IMR-90 (cell line): ENCODE measurements around the gene HECTD2. TPM values are rescaled to one million over a fixed set of nuclear protein-coding genes. Genes with fewer than 3 reads are reported as not detected.

ENCODE experiments used
- ATAC-seq: fragments of 200-7000 bp; cut with Tn5 transposase; 2 replicates; pipeline ENCODE4 v1.9.1; 2020; ENCODE audit warnings: low read depth, mild to moderate bottlenecking, moderate library complexity
- BruUV-seq: library from RNA; stranded (reverse); fragments of 400-500 nt; replicated peaks from 2 replicates; lab custom pipeline; 2021; lab: Mats Ljungman, UMichigan
- CTCF ChIA-PET: fragments of 300-600 bp; formaldehyde crosslinking; extraction: SDS; loops from one replicate; lab custom pipeline; 2021; ENCODE audit warnings: antibody characterized with exemption; lab: Yijun Ruan, JAX
- POLR2A ChIA-PET: fragments of 300-600 bp; sonication (Branson Sonifier 250); formaldehyde crosslinking; loops from one replicate; lab custom pipeline; 2022; ENCODE audit warnings: antibody characterized with exemption; ENCODE audit not compliant: unreplicated experiment; lab: Charles Lee
- DNase-seq: peaks from one replicate; pipeline ENCODE4 v3.0.0; 2013
- H2AFZ ChIP-seq: replicated peaks from 2 replicates; pipeline ENCODE3; 2013; ENCODE audit warnings: low read length, mild to moderate bottlenecking; ENCODE audit not compliant: poor library complexity
- H2AK5ac ChIP-seq: 2 replicates; pipeline ENCODE4 v1.6.1; 2013; ENCODE audit warnings: low read depth, low read length, inconsistent platforms
- H2AK9ac ChIP-seq: replicated peaks from 2 replicates; pipeline ENCODE3; 2013; ENCODE audit warnings: mild to moderate bottlenecking, low read depth, low read length, moderate library complexity; ENCODE audit not compliant: poor library complexity
- H2BK120ac ChIP-seq: 2 replicates; pipeline ENCODE4 v1.6.1; 2013; ENCODE audit warnings: low read depth, low read length, inconsistent platforms
- H2BK15ac ChIP-seq: 3 replicates; pipeline ENCODE4 v1.6.1; 2013; ENCODE audit warnings: low read depth, low read length, inconsistent platforms
- H2BK20ac ChIP-seq: 2 replicates; pipeline ENCODE4 v1.6.1; 2013; ENCODE audit warnings: low read depth, mild to moderate bottlenecking, inconsistent platforms, low read length, moderate library complexity
- H2BK5ac ChIP-seq: 2 replicates; pipeline ENCODE4 v1.6.1; 2013; ENCODE audit warnings: mild to moderate bottlenecking, low read depth, low read length, inconsistent platforms; ENCODE audit not compliant: poor library complexity, severe bottlenecking
- H3K14ac ChIP-seq: replicated peaks from 2 replicates; pipeline ENCODE4 v1.6.1; 2013; ENCODE audit warnings: low read depth, low read length, inconsistent platforms
- H3K18ac ChIP-seq: 2 replicates; pipeline ENCODE4 v1.6.1; 2013; ENCODE audit warnings: low read depth, low read length, control low read depth
- H3K23ac ChIP-seq: 2 replicates; pipeline ENCODE4 v1.6.1; 2013; ENCODE audit warnings: low read depth, low read length, inconsistent platforms
- H3K27ac ChIP-seq: 2 replicates; pipeline ENCODE4 v1.5.1; 2013; ENCODE audit warnings: mild to moderate bottlenecking, control low read depth, low read length; ENCODE audit not compliant: insufficient read depth
- H3K27me3 ChIP-seq: 2 replicates; pipeline ENCODE4 v1.6.1; 2013; ENCODE audit warnings: low read length; ENCODE audit not compliant: control insufficient read depth, insufficient read depth
- H3K36me3 ChIP-seq: 2 replicates; pipeline ENCODE4 v1.6.1; 2013; ENCODE audit warnings: low read length, mixed read lengths; ENCODE audit not compliant: control insufficient read depth, insufficient read depth
- H3K4ac ChIP-seq: 2 replicates; pipeline ENCODE4 v1.6.1; 2013; ENCODE audit warnings: low read depth, low read length, inconsistent platforms
- H3K4me1 ChIP-seq: 2 replicates; pipeline ENCODE4 v1.6.1; 2013; ENCODE audit warnings: low read length, mixed read lengths; ENCODE audit not compliant: control insufficient read depth, insufficient read depth
- H3K4me2 ChIP-seq: 2 replicates; pipeline ENCODE4 v1.6.1; 2013; ENCODE audit warnings: low read depth, mild to moderate bottlenecking, control low read depth, low read length, moderate library complexity
- H3K4me3 ChIP-seq: 2 replicates; pipeline ENCODE4 v1.5.1; 2013; ENCODE audit warnings: low read depth, mild to moderate bottlenecking, control low read depth, low read length, moderate library complexity; ENCODE audit not compliant: insufficient read depth
- H3K56ac ChIP-seq: 2 replicates; pipeline ENCODE4 v1.6.1; 2013; ENCODE audit warnings: low read length, inconsistent platforms; ENCODE audit not compliant: insufficient read depth; ENCODE audit errors: extremely low read depth
- H3K79me1 ChIP-seq, 2 experiments: 2 replicates each; pipeline ENCODE4 v1.6.1; 2013; ENCODE audit warnings: low read length in 2 of 2, inconsistent platforms in 1 of 2, low read depth in 1 of 2
- H3K9ac ChIP-seq: 2 replicates; pipeline ENCODE4 v1.6.1; 2013; ENCODE audit warnings: low read depth, low read length, control low read depth
- H3K9me1 ChIP-seq: 2 replicates; pipeline ENCODE4 v1.6.1; 2013; ENCODE audit warnings: low read length, inconsistent platforms; ENCODE audit not compliant: insufficient read depth
- H3K9me3 ChIP-seq: 2 replicates; pipeline ENCODE4 v1.6.1; 2013; ENCODE audit warnings: low read length; ENCODE audit not compliant: control insufficient read depth, insufficient read depth
- H4K20me1 ChIP-seq: 2 replicates; pipeline ENCODE4 v1.6.1; 2013; ENCODE audit warnings: low read length, inconsistent platforms; ENCODE audit not compliant: insufficient read depth
- H4K5ac ChIP-seq: 2 replicates; pipeline ENCODE4 v1.6.1; 2013; ENCODE audit warnings: mild to moderate bottlenecking, low read depth, low read length, control low read depth
- H4K8ac ChIP-seq, 2 experiments: 2 replicates each; pipeline ENCODE4 v1.6.1; 2013; ENCODE audit warnings: low read depth in 2 of 2, low read length in 2 of 2, control low read depth in 1 of 2, inconsistent platforms in 1 of 2
- H4K91ac ChIP-seq: 2 replicates; pipeline ENCODE4 v1.6.1; 2013; ENCODE audit warnings: low read depth, low read length, inconsistent platforms; ENCODE audit not compliant: insufficient read depth
- BHLHE40 ChIP-seq: fragments of 150-350 bp; IDR thresholded peaks from 2 replicates; pipeline ENCODE4 v1.6.1; 2016; ENCODE audit warnings: mild to moderate bottlenecking, low read depth, low read length
- CEBPB ChIP-seq: IDR thresholded peaks from 2 replicates; pipeline ENCODE4 v1.6.1; 2012; ENCODE audit warnings: low read depth, low read length, improper control_type of control experiment
- CHD1 ChIP-seq: IDR thresholded peaks from 2 replicates; pipeline ENCODE4 v1.6.1; 2012; ENCODE audit warnings: low read depth, low read length, improper control_type of control experiment
- CTCF ChIP-seq: conservative IDR thresholded peaks from 2 replicates; pipeline ENCODE4 v1.5.1; 2012; ENCODE audit warnings: mild to moderate bottlenecking, low read depth, low read length, improper control_type of control experiment
- ELK1 ChIP-seq: fragments of 150-350 bp; IDR thresholded peaks from 2 replicates; pipeline ENCODE4 v1.6.1; 2016; ENCODE audit warnings: low read depth, mild to moderate bottlenecking, low read length, moderate library complexity, borderline replicate concordance
- FOS ChIP-seq: fragments of 150-350 bp; IDR thresholded peaks from 2 replicates; pipeline ENCODE4 v1.6.1; 2016; ENCODE audit warnings: low read depth, low read length
- MAFK ChIP-seq: IDR thresholded peaks from 2 replicates; pipeline ENCODE4 v1.6.1; 2012; ENCODE audit warnings: low read depth, low read length, improper control_type of control experiment
- MAZ ChIP-seq: IDR thresholded peaks from 2 replicates; pipeline ENCODE4 v1.6.1; 2012; ENCODE audit warnings: low read depth, mild to moderate bottlenecking, low read length, improper control_type of control experiment, moderate library complexity, borderline replicate concordance
- MXI1 ChIP-seq: IDR thresholded peaks from 2 replicates; pipeline ENCODE4 v1.6.1; 2012; ENCODE audit warnings: low read depth, mild to moderate bottlenecking, low read length, moderate library complexity, borderline replicate concordance
- NFE2L2 ChIP-seq: fragments of 150-350 bp; IDR thresholded peaks from 2 replicates; pipeline ENCODE4 v1.6.1; 2016; ENCODE audit warnings: low read depth, mild to moderate bottlenecking, low read length
- POLR2A ChIP-seq: IDR thresholded peaks from 2 replicates; pipeline ENCODE4 v1.6.1; 2012; ENCODE audit warnings: mild to moderate bottlenecking, low read depth, low read length
- RAD21 ChIP-seq: IDR thresholded peaks from 2 replicates; pipeline ENCODE4 v1.6.1; 2012; ENCODE audit warnings: low read length, improper control_type of control experiment
- RCOR1 ChIP-seq: IDR thresholded peaks from 2 replicates; pipeline ENCODE4 v1.6.1; 2012; ENCODE audit warnings: mild to moderate bottlenecking, low read length, improper control_type of control experiment; ENCODE audit not compliant: insufficient replicate concordance
- RFX5 ChIP-seq: IDR thresholded peaks from 2 replicates; pipeline ENCODE4 v1.8.0; 2012; ENCODE audit warnings: low read depth, mild to moderate bottlenecking, low read length, moderate library complexity
- SMC3 ChIP-seq: fragments of 150-350 bp; IDR thresholded peaks from 2 replicates; pipeline ENCODE4 v1.6.1; 2016; ENCODE audit warnings: low read depth, mild to moderate bottlenecking, antibody characterized with exemption, low read length, moderate library complexity
- USF2 ChIP-seq: fragments of 150-350 bp; IDR thresholded peaks from 2 replicates; pipeline ENCODE4 v1.6.1; 2017; ENCODE audit warnings: mild to moderate bottlenecking, antibody characterized with exemption, low read length, low read depth
- WGBS, 2 experiments: methylation state at CpG; one replicate each; pipeline versions ENCODE4 v1.1.5 to v1.1.7; 2013; ENCODE audit warnings: missing lambda C conversion rate in 2 of 2; ENCODE audit not compliant: insufficient read length in 1 of 2; ENCODE audit errors: extremely low coverage in 2 of 2; 5-methylcytosine and 5-hydroxymethylcytosine counted together
- dilution Hi-C: fragments of 300-500 bp; cut with HindIII; formaldehyde crosslinking; loops from one replicate; pipeline ENCODE4 v1.14.3; 2018; ENCODE audit warnings: low sequenced_read_pairs; ENCODE audit not compliant: unreplicated experiment
- in situ Hi-C: fragments of 300-500 bp; cut with MboI; formaldehyde crosslinking; loops from 3 replicates; pipeline ENCODE4 v1.14.3; 2019; ENCODE audit warnings: low sequenced_read_pairs, inconsistent platforms, mixed read lengths
- intact Hi-C: fragments of 100-400 bp; cut with micrococcal nuclease; formaldehyde crosslinking; loops from 2 replicates; pipeline ENCODE4 v1.10.0; 2022
- polyA plus RNA-seq, 3 experiments: library from polyadenylated mRNA; depleted of rRNA; stranded (reverse); fragments of >200 nt; gene quantifications; 2 replicates each; pipeline ENCODE4 v1.2.3, GENCODE V29; 2012; ENCODE audit warnings: low replicate concordance in 1 of 3
- total RNA-seq: library from RNA; depleted of rRNA; stranded (reverse); fragments of >200 nt; gene quantifications from 2 replicates; pipeline ENCODE4 v1.2.3, GENCODE V29; 2012

The HECTD2 gene
- total and polyA plus RNA-seq, 2 of the 4 experiments (the other 2 are of a cell fraction) = 5.2 to 5.9 TPM

GRCh38 chr10:91360461-91360860 lies 49.7 kb upstream of the HECTD2 start:
- WGBS, 2 experiments = no CpG with 5 or more reads among the region's 3 CpGs
- intact Hi-C loops = no loop called here
- Histone ChIP-seq H3K14ac (no peak overlapping the region; the same call in 1 of the 2 replicates), H3K4me3 (no peak overlapping the region), H3K4me2 (no peak overlapping the region), H2AK5ac (no peak overlapping the region), H4K5ac (no peak overlapping the region), H3K23ac (no peak overlapping the region), H3K4ac (no peak overlapping the region), H4K20me1 (no peaks in the 10 kb centered on the region), H3K79me1 (no peaks in the 10 kb centered on the region), H3K27ac (no peak overlapping the region), H3K9me1 (no peaks in the 10 kb centered on the region), H3K18ac (no peak overlapping the region), H2AK9ac (no peak overlapping the region), H2BK120ac (no peak overlapping the region), H4K91ac (no peak overlapping the region), H2BK5ac (no peak overlapping the region), H3K56ac (no peak overlapping the region), H3K9me3 (no peaks in the 10 kb centered on the region), H3K4me1 (no peaks in the 10 kb centered on the region), H4K8ac (no peak overlapping the region), H3K9ac (no peak overlapping the region), H3K36me3 (no peaks in the 10 kb centered on the region), H2BK20ac (0 out of 2 replicates have a peak overlapping the region, but pooled peaks have one; percentile 45), H3K27me3 (peaks cover 3% of the 10 kb centered on the region; the same call in 1 of the 2 replicates), H2BK15ac (no peak overlapping the region), H2AFZ (no peak overlapping the region)
- dilution Hi-C loops = no loop called here
- in situ Hi-C loops = no loop called here
- TF ChIP-seq USF2 (no peak), SMC3 (no peak), CEBPB (no peak), RAD21 (no peak), MXI1 (no peak), MAFK (no peak), MAZ (no peak), ELK1 (no peak), FOS (no peak), CHD1 (no peak), BHLHE40 (no peak), POLR2A (no peak), RFX5 (no peak), NFE2L2 (no peak), CTCF (no peak), RCOR1 (no peak)
- BruUV-seq = no TSS peak
- DNase-seq = no peak
- ChIA-PET CTCF (no interaction called here), POLR2A (no interaction called here)
- no peak for ATAC-seq
